ENCODE results near the gene PDHX. TPM values are rescaled to one million over a fixed set of nuclear protein-coding genes. Genes with fewer than 3 reads are reported as not detected.
"Not testable (repeated sequence)": the region's sequence is repeated elsewhere in the genome, so short reads cannot be mapped to it uniquely, and the experiment has no call there.

PDHX gene
- total RNA-seq, 6 experiments from 2014 or later, result 37.4 to 47.0 (median 42.2) TPM

DNA sequence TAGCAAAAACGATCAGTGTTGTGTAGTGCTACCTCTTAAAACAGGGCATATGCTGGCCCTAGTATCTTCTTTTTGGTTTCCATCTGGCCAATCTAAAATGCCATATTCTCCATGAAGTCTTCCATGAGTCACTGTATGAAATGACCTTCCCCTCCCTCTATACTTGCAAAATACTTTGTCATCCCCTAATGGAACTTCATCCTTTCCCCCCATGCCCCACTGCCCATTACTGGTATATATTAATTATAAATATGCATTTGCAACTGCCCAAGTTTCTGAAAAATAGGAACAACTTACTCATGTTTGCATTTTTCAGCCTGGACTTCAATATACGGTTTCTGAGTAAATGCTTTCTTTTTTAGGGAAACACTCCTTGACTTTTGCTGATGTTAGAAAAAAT is 4.7 kb upstream of the PDHX start:
- peaks cover 26% of the 10 kb centered on the region for H3K36me3 Mint-ChIP-seq (ENCODE audit: low read depth)
- no peak for DNase-seq
- H3K4me3 Mint-ChIP-seq, result no peak overlapping the region
- H3K27ac Mint-ChIP-seq, result no peak overlapping the region
- H3K9me3 Mint-ChIP-seq, result no peaks in the 10 kb centered on the region
- H3K4me1 Mint-ChIP-seq (ENCODE audit: low read depth), result peaks cover 14% of the 10 kb centered on the region
- H3K27me3 Mint-ChIP-seq (ENCODE audit: insufficient read depth), result no peaks in the 10 kb centered on the region
- no peak for TF ChIP-seq CTCF (IDR thresholded peaks at IDR 0.05)

DNA sequence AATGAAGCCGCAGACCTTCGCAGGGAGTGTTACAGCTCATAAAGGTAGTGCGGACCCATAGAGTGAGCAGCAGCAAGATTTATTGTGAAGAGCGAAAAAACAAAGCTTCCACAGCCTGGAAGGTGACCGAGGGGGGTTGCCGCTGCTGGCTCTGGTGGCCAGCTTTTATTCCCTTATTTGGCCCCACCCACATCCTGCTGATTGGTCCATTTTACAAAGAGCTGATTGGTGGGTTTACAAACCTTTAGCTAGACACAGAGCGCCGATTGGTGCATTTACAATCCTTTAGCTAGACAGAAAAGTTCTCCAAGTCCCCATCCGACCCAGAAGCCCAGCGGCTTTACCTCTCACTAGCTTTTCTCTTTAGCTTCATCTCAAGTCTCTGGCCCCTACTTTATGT is 2.9 kb upstream of the PDHX start:
- Mint-ChIP-seq H3K4me1 (ENCODE audit: low read depth) (peaks cover 30% of the 10 kb centered on the region), H3K36me3 (ENCODE audit: low read depth) (peaks cover 45% of the 10 kb centered on the region)
- H3K9me3 Mint-ChIP-seq; H3K27me3 Mint-ChIP-seq (ENCODE audit: insufficient read depth); H3K27ac Mint-ChIP-seq; H3K4me3 Mint-ChIP-seq; DNase-seq: not testable (repeated sequence)

DNA sequence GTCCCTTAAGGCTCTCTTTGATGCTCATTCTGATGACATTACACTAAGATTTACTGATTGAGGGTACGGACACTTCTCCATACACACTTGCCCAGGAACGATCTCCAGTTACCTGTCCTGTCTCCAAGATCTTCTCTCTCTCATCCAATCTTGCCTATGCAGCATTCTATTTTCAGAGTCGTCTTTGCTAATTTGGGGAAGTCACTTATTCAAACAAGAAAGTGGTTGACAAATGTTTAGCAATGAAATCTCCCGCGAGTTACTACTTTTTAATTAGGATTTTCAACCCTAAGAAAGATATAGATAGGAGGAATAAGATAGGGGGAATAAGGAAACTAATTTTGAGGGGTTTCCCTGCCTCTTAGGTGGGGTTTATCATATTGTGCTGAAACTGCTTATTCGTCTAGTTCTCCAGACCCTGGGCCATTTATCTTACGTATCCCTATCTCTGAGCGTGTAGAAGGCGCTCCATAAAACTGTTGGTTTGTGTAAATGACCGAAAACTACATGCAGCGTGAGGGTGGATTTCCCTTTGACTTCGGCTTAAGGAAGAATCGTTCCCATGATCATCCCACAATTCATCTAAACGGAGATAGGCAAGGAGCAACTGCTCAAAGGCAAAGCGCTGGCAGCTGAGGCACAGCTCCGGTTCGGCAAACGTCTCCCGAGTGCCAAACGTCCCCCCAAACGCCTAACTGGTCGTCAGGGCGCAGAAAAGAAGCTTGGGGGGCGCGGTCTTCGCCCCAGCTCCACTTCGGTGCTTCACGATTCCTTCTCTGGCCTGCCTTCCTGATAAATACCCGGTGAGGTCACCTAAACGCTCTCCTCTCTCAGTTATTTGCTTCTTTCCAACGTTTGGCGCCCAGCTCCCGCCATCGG is 1.0 kb upstream of the PDHX start:
- Mint-ChIP-seq H3K27me3 (ENCODE audit: insufficient read depth) (no peaks in the 10 kb centered on the region), H3K4me3 (peak overlapping the region; percentile 100), H3K36me3 (ENCODE audit: low read depth) (peaks cover 46% of the 10 kb centered on the region), H3K9me3 (no peaks in the 10 kb centered on the region), H3K27ac (peak overlapping the region; percentile 99), H3K4me1 (ENCODE audit: low read depth) (peaks cover 44% of the 10 kb centered on the region)
- peak; percentile 5 for DNase-seq
- TF ChIP-seq CTCF (IDR thresholded peaks at IDR 0.05), result no peak; the same call in 1 of the 2 replicates

DNA sequence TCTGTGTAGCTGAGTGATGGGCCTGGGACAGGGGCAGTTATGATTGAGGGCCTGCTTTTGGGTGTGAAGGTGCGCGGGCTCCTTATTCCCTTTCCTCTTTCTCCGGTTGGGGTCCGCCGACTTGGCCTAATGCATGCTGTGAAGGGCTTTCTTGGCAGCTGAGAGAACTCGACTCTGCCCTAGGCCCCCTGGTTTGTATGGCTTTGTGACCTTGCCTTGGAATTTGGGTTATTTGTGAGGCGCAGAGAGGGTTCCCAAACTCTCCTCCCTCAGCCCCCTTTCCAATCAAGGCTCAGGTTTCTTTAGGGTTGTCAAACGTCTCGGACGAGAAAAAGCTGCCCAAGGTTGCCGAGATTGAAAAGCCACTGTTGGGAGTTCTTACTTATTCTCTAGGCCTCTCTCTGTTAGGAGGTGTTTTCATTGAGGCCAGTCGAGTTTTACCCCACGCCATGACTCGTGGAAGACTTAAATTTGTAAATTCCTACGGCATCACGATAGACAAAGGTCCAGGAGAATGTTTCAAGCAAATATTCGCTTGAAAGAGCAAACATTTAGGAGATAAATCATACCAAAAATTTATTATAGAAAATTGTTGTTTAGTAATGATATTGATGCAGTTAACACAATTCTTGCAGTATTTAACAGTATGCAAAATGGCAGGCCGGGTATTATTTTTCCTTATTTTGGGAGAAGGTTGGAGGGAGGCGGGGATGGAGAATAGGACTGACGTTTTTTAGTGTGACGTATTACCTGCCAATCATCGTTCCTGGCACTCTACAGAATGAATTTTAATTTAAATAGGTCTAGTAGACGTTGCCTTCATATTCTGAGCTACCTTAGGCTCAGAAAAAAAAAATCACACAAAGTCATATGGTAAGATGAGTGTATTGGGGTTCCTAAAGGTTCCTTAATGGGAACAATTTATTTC is 689 bp downstream of the PDHX start:
- H3K27me3 Mint-ChIP-seq (ENCODE audit: insufficient read depth), result no peaks in the 10 kb centered on the region
- H3K27ac Mint-ChIP-seq, result peak overlapping the region; percentile 99
- TF ChIP-seq CTCF (IDR thresholded peaks at IDR 0.05), result no peak
- peak overlapping the region; percentile 100 for H3K4me3 Mint-ChIP-seq
- DNase-seq, result no peak
- peaks cover 52% of the 10 kb centered on the region for H3K4me1 Mint-ChIP-seq (ENCODE audit: low read depth)
- no peaks in the 10 kb centered on the region for H3K9me3 Mint-ChIP-seq
- peaks cover 46% of the 10 kb centered on the region for H3K36me3 Mint-ChIP-seq (ENCODE audit: low read depth)

DNA sequence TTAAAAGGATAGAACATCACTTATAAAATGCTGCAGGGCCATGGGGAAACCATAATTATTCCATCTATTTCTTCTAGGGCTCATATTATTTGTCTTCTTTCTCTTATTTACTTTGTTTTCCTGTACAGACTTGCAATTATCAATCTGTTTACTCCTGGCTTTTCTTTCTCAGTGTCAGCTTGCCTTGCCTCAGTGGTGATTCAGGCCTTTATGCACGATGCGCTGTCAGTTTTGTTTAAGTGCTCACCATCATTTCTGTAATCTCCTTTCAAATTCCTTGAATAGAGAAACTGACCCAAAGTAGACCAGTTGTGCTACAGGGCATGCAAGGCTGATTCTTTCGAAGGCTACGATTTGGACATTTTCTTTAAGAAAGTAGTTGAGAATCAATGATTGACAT is 4.7 kb downstream of the PDHX start:
- no peak for TF ChIP-seq CTCF (IDR thresholded peaks at IDR 0.05)
- H3K27ac Mint-ChIP-seq, result no peak overlapping the region
- H3K4me3 Mint-ChIP-seq, result no peak overlapping the region
- no peaks in the 10 kb centered on the region for H3K27me3 Mint-ChIP-seq (ENCODE audit: insufficient read depth)
- H3K4me1 Mint-ChIP-seq (ENCODE audit: low read depth), result peaks cover 78% of the 10 kb centered on the region
- H3K9me3 Mint-ChIP-seq, result no peaks in the 10 kb centered on the region
- DNase-seq, result no peak
- H3K36me3 Mint-ChIP-seq (ENCODE audit: low read depth), result peaks cover 22% of the 10 kb centered on the region
